Stomach (tissue), 4 donors: Measurements from ENCODE around the gene PCGF2.

Source experiments
- EP300 ChIP-seq: sonication (generic); formaldehyde crosslinking; IDR thresholded peaks from one replicate; pipeline ENCODE4 v1.6.1; 2017; ENCODE audit warnings: antibody characterized with exemption
- POLR2A ChIP-seq, 4 donors: fragments of 450-650 bp; IDR thresholded peaks; one replicate each; pipeline ENCODE4 v1.6.1; 2016; ENCODE audit warnings: antibody characterized with exemption in 4 of 4, control low read depth in 2 of 4, mild to moderate bottlenecking in 1 of 4, moderate library complexity in 1 of 4
- POLR2AphosphoS5 ChIP-seq, 3 donors: sonication (generic); formaldehyde crosslinking; IDR thresholded peaks; one replicate each; pipeline ENCODE4 v1.6.1; 2016; ENCODE audit warnings: antibody characterized with exemption in 3 of 3
- TF ChIP-seq, protein P1 (sequence below), 7 experiments: fragments of 450-650 bp in 4 of 7; fragments of 200-600 bp in 3 of 7; sonication (generic) in 3 of 7; IDR thresholded peaks; one replicate each; pipeline ENCODE4 v1.5.1; 2016 to 2019; ENCODE audit warnings: antibody characterized with exemption in 7 of 7, control low read depth in 2 of 7, mild to moderate bottlenecking in 1 of 7

DNA sequence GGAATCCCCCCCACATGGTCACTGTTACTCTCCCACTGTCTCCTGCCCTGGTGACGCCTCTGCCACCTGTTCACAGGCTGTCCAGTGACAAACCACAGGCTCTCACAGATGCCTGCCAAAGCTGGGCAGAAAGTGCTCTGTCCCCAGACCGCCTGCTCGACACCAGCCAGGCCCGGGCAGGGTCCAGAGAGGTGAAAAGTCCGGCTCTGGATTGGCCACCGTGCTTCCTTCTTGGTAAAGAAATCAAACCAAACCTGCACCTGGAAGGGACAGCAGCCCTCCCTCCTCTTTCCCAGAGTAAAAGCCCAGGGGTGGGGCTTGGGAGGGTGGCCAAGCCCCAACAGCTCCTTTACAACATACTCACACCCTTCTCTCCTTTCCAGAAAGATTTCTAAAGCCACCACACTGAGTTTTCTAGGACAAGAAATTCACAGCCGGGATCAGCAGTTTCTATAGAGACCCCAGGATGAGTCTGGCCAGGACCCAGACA, 6.2 kb downstream of the PCGF2 start:
- no peak for TF ChIP-seq EP300
- TF ChIP-seq, protein P1, sequence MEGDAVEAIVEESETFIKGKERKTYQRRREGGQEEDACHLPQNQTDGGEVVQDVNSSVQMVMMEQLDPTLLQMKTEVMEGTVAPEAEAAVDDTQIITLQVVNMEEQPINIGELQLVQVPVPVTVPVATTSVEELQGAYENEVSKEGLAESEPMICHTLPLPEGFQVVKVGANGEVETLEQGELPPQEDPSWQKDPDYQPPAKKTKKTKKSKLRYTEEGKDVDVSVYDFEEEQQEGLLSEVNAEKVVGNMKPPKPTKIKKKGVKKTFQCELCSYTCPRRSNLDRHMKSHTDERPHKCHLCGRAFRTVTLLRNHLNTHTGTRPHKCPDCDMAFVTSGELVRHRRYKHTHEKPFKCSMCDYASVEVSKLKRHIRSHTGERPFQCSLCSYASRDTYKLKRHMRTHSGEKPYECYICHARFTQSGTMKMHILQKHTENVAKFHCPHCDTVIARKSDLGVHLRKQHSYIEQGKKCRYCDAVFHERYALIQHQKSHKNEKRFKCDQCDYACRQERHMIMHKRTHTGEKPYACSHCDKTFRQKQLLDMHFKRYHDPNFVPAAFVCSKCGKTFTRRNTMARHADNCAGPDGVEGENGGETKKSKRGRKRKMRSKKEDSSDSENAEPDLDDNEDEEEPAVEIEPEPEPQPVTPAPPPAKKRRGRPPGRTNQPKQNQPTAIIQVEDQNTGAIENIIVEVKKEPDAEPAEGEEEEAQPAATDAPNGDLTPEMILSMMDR (IDR thresholded peaks at IDR 0.05): no peak
- TF ChIP-seq POLR2A (IDR thresholded peaks at IDR 0.05): no peak
- peak in 2 of 3 donors; percentile 3 to 37 for TF ChIP-seq POLR2AphosphoS5 (IDR thresholded peaks at IDR 0.05)
